TTC549 (cell line): ENCODE results near the gene AUTS2.

Experiments
- FAIRE-seq: peaks from 2 replicates; lab custom pipeline; 2012; peaks lifted over from hg19 to GRCh38; lab: Jason Lieb, UNC

AUTS2 gene

DNA sequence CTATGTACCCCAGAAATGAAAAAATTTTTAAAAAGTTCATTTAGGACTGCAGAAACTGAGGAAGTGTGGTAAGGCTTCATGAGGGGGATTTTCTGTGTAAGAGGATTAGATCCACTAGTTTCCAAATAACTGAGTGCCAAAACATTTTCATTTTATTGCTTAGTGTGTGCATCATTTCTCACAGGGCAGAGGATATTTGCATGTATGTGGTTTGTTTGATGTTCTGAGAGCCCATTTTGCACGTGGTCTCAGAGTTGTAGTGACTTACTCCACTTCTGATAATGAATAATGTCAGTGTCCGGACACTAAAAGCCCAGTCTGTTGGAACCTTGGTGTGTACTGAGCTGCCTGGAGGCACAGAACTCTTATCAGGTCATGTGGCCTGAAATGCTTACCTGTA lies 299.9 kb downstream of the AUTS2 start:
- no peak for FAIRE-seq

GRCh38 chr7:69903410-69903809 lies 305.1 kb downstream of the AUTS2 start:
- no peak for FAIRE-seq

DNA sequence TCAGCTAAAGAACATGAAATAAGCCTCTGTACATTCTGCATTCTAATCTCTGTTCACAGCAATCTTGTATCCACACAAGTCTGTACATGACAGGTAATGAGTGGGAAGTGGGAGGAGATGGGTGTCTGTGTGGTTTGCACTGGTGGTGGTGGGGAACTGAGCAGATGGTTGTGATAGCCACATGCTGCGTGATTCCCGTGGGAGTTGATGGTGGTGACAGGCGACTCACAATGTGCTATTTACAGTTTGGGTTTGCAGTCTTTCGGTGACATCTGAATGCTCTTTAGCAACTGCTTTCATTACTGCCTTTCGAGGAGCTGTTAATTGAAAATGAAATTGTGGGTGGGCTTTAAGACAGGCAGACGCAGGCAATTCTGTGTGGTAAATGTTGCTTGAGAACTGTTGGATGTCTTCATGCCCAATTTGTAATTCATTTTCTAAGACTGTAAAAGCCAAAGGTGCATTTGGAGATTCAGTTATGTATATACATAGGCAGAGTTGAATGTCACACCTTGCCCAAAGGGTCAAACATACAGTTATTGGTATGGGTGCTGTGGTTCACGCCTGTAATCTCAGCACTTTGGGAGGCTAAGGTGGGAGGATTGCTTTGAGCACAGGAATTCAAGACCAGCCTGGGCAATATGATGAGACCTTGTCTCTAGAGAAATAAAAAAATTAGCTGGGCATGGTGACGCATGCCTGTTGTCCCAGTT lies 308.2 kb downstream of the AUTS2 start:
- FAIRE-seq, result no peak

- FAIRE-seq, result no peak
Observed at GRCh38 chr7:69907720-69908119, 309.4 kb downstream of the AUTS2 start.

DNA sequence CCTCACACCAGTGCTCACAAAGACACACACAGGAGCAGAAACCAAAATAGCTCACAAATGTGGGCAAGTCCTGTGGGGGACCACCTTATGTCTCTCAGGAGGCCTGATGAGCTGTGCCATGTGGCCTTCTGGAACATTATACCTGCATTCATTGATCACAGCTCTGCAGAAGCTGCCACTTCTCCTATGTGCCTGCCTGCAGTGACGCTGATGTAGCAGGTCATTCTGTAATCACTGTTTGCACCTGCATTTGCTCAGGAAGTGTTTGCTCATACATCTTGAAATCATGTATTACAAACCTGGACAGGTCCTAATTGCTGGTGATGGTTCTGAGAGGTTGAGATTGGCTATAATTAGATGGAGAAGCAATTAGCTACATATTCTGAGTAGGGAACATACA lies 310.2 kb downstream of the AUTS2 start:
- FAIRE-seq, result no peak

DNA sequence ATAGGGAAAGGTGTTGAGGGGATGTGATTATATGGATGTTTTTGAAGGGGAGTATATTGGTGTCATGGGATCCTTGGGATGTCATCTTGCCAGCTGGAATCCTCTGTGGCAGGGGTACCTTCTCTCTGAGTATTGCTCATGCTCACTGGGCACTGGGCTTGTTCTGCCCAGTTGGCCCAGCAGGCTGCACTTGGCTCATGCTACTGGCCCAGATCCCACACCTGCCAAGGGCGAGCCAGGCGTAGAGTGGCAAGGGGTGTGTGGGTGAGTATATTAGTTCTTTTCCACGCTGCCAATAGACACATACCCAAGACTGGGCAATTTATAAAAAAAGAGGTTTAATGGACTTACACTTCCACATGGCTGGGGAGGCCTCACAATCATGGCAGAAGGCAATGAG lies 311.9 kb downstream of the AUTS2 start:
- no peak for FAIRE-seq

GRCh38 chr7:69911337-69911736 lies 313.1 kb downstream of the AUTS2 start:
- no peak for FAIRE-seq

DNA sequence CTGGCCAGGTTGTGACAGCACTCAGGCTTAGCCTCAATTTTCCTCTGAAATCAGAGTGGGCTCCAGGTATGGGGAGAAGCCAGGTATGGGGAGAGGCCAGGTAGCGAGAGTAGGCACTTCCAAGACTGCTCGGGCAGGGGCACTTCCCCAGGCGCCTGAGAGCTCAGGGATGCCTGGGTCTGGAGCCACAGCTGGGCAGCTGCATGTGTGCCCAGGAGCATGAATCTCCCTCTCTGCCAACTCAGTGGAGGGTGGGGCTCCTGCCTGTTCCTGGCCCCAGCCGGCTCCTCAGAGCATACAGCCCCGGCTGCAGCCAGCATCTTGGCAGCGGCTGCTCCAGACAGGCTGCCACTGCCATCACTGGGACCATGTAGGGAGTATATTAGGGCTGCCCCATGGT lies 313.9 kb downstream of the AUTS2 start:
- no peak for FAIRE-seq

- FAIRE-seq, result no peak
Observed at GRCh38 chr7:69912846-69913245, 314.6 kb downstream of the AUTS2 start.

DNA sequence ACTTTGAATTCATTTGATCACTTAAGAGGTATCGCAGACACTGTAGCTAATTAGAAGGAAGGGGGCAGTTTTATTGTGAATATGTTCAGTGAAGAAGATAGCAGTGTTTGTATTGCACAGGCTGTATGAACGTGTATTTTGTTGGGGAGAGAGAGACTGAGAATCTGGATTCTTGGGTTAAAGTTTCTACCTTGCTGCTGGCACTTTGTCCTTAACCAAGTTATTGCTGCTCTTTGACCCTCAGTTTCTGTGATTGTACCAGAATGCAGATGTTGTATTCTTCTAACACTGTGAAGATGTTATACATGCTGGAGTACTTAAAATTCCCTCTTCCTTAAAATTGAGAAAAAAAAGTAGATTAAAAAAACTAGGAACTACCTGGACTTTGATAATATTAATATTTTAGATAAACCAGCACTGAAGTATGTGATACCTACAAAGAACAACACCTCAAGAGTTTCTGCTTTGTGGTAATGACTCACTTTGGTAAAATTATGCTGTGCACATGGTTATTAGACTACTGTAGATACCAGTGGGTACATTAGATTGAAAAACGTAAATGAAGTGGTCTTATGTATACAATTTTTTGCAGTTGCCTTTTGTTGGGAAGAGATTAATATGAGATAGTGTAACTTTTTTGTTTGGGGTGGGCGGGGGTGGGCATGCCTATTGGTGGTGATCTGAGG lies 321.3 kb downstream of the AUTS2 start:
- FAIRE-seq, result no peak

DNA sequence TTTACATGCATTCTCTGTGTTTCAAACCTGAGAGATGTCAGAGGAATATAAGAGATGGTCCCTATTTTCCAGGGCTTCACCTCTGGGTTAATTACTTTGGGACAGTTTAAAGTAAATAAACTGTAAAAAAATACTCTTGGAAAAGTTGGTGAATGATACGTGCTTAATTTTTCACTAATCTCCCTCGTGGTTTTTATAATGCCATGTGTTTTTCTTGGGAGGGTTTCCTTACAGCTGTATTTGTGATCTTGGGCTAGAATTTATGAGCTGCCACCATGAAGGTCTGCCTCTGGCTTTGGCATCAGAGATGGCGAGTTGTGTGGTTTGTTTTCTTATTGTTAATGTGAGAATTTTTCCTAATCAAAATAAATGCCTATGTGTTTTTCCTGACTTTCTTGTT lies 322.5 kb downstream of the AUTS2 start:
- no peak for FAIRE-seq

DNA sequence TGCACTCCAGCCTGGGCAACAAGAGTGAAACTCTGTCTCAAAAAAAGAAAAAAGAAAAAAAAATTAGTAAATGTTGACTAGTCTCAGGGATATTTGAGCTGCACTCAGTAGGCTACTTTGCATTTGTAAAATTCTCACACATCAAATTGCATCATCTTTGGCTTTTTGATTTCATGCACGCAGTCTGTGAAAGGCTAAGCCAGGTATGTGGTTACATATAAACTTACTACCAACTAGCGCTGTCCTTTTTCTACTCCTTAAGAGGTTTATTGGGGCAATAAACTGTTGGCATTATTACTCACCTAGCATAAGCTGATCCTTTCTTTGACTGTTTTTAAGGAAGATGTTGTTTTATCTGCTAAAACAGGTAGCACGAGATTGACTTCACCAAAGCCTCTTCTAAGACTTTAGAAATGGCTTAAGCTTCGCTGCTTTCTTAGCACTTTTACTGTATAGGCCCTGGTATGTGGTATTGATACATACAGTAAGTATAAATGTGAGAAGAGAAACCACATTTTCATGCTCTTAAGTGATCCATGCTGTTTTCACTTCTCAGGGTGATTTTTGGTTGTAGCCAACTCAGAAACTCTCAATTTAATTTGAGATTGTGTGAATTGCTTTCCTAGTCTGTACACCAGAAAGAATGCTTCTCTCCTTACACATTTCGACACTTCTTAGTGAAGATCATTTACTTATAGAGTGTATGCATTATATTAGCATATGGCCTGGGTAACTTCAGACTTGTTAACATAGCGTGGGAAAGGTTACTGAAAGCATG lies 323.9 kb downstream of the AUTS2 start:
- no peak for FAIRE-seq

GRCh38 chr7:69927461-69927860 lies 329.2 kb downstream of the AUTS2 start:
- FAIRE-seq, result no peak

- no peak for FAIRE-seq
Observed at GRCh38 chr7:69928621-69929020, 330.3 kb downstream of the AUTS2 start.

- FAIRE-seq, result no peak
Observed at GRCh38 chr7:69929622-69930021, 331.3 kb downstream of the AUTS2 start.

GRCh38 chr7:69932034-69932628 lies 333.9 kb downstream of the AUTS2 start:
- no peak for FAIRE-seq

- FAIRE-seq, result no peak
Observed at GRCh38 chr7:69934144-69934903, 336.0 kb downstream of the AUTS2 start.

DNA sequence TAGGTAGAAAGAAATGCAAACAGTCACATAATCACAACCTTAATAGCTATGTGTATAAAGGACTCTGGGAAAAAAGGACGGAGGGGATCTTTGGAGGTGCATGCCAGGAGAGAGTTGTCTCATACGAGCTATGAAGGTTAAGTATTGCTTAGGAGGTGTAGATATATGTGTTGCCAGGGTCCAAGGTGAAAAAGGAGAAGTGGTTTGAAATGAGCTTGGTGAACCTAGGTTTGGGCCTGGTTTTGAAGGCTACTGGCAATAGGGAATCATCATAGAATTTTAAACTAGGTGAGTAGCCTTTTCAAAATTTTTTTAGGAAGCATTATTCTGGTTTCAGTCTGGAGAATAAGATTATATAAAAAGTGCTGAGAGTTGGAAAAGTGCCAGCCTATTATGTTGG lies 336.8 kb downstream of the AUTS2 start:
- no peak for FAIRE-seq

DNA sequence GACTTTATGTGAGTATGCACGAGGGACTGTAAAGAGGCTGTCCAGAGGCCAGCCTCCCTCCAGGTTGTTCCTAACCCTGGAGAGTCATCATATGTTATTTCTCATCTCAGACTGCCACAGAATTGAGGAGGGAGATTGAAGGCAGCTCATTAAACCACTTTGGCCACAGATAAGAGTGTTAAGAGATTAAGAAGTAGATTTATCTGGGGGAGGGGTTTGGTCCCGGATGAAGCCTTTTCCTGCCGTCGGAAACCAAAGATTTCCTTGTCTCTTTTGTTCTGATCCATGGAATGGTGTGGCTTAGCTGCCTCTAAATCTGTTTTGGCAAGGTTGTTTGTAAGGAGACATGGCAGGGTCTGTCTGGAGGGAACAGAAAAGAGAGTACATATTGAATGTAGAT lies 338.8 kb downstream of the AUTS2 start:
- no peak for FAIRE-seq

DNA sequence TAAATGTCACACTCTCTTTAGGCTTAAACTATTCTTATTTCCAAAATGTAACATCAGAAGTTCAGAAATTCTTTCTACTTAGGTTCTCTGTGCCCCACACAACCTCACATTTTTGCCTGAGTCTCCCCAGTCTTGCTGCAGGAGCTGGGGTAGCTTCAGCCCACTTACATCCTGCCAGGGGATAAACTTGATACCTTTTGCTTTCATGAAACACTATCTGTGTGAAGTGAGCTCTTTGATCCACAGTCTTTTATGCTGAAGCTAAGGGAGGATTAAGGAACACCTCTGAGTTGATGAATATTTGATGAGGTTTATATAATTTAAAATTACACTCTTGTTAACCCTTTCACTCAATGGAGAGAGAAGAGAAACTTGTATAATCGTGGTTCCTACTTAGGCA lies 341.0 kb downstream of the AUTS2 start:
- FAIRE-seq, result no peak

GRCh38 chr7:69941077-69941651 lies 342.9 kb downstream of the AUTS2 start:
- no peak for FAIRE-seq

- no peak for FAIRE-seq
Observed at GRCh38 chr7:69942573-69942972, 344.3 kb downstream of the AUTS2 start.
